Muscle of leg (tissue), 11 donors: ENCODE measurements around the gene FIZ1. TPM values are rescaled to one million over a fixed set of nuclear protein-coding genes. Genes with fewer than 3 reads are reported as not detected.
A peak's percentile ranks its signal among the peaks of the same experiment; 100 is the strongest.

Experiments used
- DNase-seq: peaks from one replicate; pipeline ENCODE4 v3.0.0; 2013
- H3K27ac ChIP-seq: one replicate; pipeline ENCODE4 v1.5.1; 2013; ENCODE audit warnings: mild to moderate bottlenecking, low read length, control low read depth
- H3K27me3 ChIP-seq: one replicate; pipeline ENCODE4 v1.6.1; 2013; ENCODE audit warnings: low read length; ENCODE audit not compliant: control insufficient read depth, insufficient read depth
- H3K36me3 ChIP-seq: one replicate; pipeline ENCODE4 v1.6.1; 2013; ENCODE audit warnings: low read length; ENCODE audit not compliant: control insufficient read depth, insufficient read depth
- H3K4me1 ChIP-seq: one replicate; pipeline ENCODE4 v1.6.1; 2013; ENCODE audit warnings: low read length; ENCODE audit not compliant: control insufficient read depth, insufficient read depth
- H3K4me3 ChIP-seq: one replicate; pipeline ENCODE4 v1.5.1; 2013; ENCODE audit warnings: low read length, control low read depth
- H3K9me3 ChIP-seq: replicated peaks from 2 replicates; pipeline ENCODE4 v1.6.1; 2013; ENCODE audit warnings: low read depth, low read length; ENCODE audit not compliant: control insufficient read depth
- WGBS: methylation state at CpG from one replicate; pipeline ENCODE4 v1.1.5; 2013; ENCODE audit warnings: missing lambda C conversion rate; ENCODE audit not compliant: insufficient coverage; 5-methylcytosine and 5-hydroxymethylcytosine counted together
- polyA plus RNA-seq, 8 donors: library from polyadenylated mRNA; unstranded; fragments of 120-200 nt; gene quantifications; one replicate each; pipeline versions ENCODE4 v1.2.1 to v1.2.3, GENCODE V29; 2013; ENCODE audit warnings: inconsistent platforms in 1 of 8, low replicate concordance in 1 of 8; ENCODE audit not compliant: insufficient read length in 8 of 8, insufficient read depth in 1 of 8
- total RNA-seq: library from RNA; stranded (reverse); fragments of 120-200 nt; gene quantifications from one replicate; pipeline ENCODE4 v1.2.4, GENCODE V29; 2013

The FIZ1 gene
- total and polyA plus RNA-seq, 9 donors, result 3.7 to 15.1 (median 12.1) TPM

DNA sequence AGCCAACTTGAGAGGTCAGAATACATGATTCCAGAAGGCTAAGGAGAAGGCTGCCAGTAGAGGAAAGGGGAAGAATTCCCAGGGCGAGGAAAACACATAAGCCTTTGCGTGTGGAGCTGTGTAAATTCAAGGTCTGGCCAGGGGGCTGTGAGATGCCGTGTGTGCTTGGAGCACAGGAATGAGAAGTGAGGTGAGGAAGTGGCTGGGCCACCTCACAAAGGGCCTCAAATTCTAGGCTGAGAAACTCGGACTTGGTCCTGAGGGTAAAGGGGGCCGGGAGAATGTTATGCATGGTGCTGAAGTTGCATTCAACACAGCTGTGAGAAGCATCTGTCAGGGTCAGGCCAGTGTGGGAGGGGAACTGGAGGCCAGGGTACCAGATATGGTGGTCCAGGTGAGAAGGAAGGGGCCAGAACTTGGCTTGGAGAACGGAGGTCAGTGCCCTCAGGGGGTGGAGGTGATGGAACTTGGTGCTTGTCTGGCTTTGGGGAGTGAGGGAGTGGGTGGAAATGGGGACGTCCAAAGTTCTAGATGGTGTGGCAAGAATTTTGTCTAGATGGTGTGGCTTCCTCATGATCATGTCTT lies 36.6 kb upstream of the FIZ1 start:
- H3K36me3 ChIP-seq, result peaks cover 3% of the 10 kb centered on the region
- WGBS, result 64% methylated on average over 7 of the region's 7 CpGs
- no peaks in the 10 kb centered on the region for H3K9me3 ChIP-seq
- H3K4me1 ChIP-seq, result peaks cover 40% of the 10 kb centered on the region
- H3K4me3 ChIP-seq, result peak overlapping the region; percentile 92
- DNase-seq, result no peak
- H3K27ac ChIP-seq, result peak overlapping the region; percentile 94
- H3K27me3 ChIP-seq, result no peaks in the 10 kb centered on the region

DNA sequence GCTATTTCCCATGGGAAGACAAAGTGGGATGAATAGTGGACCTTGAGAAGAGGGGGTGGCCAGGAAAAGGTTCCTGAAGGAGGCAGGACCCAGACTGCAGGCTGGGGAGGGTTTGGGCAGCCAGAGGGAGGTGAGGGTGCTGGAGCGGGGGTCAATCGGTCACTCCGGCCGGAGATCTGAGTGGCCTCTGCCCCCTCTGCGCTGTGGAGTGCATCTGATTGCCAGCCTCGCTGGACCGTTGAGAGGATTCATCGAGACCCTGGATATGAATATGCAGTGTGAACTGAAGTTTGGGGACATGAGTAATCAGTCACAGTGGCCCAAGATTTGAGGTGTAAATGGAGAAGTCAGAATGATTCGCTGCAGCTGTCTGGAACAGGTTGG lies 36.0 kb upstream of the FIZ1 start:
- H3K36me3 ChIP-seq, result peaks cover 3% of the 10 kb centered on the region
- peak overlapping the region; percentile 92 for H3K4me3 ChIP-seq
- no peaks in the 10 kb centered on the region for H3K27me3 ChIP-seq
- WGBS, result 13% methylated on average over 9 of the region's 9 CpGs
- peaks cover 38% of the 10 kb centered on the region for H3K4me1 ChIP-seq
- DNase-seq, result no peak
- no peaks in the 10 kb centered on the region for H3K9me3 ChIP-seq
- H3K27ac ChIP-seq, result peak overlapping the region; percentile 94

DNA sequence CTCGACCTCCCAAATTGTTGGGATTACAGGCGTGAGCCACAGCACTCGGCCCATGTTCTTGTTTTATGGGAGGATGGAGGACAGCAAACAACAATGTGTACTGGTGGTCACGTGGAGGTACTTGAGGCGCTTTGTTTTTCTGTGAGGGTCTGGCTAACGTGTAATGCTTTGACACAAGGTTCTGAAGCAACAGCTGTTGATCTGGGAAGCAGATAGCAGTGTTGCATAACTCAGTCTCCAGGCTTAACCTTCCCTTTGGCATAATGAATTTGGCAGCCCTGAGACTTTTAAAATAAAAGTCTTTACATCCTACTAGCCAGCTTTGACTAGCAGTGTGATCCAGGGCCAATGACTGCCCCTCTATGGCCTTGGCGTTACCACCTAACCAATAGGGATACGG lies 34.5 kb upstream of the FIZ1 start:
- Histone ChIP-seq H3K36me3 (peaks cover 3% of the 10 kb centered on the region), H3K27ac (no peak overlapping the region), H3K4me3 (no peak overlapping the region), H3K4me1 (peaks cover 26% of the 10 kb centered on the region), H3K27me3 (no peaks in the 10 kb centered on the region), H3K9me3 (no peaks in the 10 kb centered on the region)
- DNase-seq, result no peak
- WGBS, result 90% methylated on average over 6 of the region's 8 CpGs

DNA sequence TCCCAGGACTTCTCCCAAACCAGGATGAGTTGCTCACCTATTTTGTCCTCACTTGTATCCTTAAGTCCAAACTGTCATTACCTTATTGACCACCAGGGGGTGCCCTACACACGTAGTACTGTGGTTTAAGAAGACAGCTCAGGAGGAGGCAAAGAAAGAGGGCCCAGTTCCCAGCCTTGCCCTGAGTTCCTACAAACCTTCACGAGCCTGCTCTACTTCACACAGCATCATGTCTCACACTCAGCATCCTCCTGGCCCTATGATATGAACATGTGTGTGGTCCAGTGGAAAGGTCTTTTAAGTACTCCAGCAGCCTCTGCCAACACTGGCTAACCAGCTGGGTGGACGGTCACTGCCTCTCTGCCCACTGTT lies 33.1 kb upstream of the FIZ1 start:
- DNase-seq, result peak; percentile 95
- no peak overlapping the region for H3K4me3 ChIP-seq
- no peak overlapping the region for H3K27ac ChIP-seq
- H3K4me1 ChIP-seq, result peaks cover 26% of the 10 kb centered on the region
- no peaks in the 10 kb centered on the region for H3K9me3 ChIP-seq
- H3K27me3 ChIP-seq, result no peaks in the 10 kb centered on the region
- peaks cover under 1% of the 10 kb centered on the region for H3K36me3 ChIP-seq
- WGBS, result 0% methylated on average over 1 of the region's 3 CpGs

DNA sequence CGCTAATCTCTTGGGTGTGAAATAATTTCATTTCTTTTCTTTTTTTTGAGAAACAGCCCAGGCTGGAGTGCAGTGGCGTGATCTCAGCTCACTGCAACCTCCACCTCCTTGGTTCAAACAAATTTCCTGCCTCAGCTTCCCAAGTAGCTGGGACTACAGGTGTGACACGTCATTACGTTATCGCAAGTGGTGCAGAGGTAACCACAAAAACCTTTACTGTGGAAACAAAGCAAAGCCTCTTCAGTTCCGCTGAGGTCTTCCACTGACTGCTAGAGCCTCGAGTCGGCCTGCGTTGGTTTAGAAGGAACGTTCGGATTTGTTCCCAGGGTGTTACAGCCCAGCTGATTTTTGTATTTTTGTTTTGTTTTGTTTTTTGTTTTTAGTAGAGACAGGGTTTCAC lies 27.0 kb upstream of the FIZ1 start:
- no peaks in the 10 kb centered on the region for H3K9me3 ChIP-seq
- no peaks in the 10 kb centered on the region for H3K27me3 ChIP-seq
- 88% methylated on average over 10 of the region's 11 CpGs for WGBS
- H3K4me1 ChIP-seq, result peaks cover 15% of the 10 kb centered on the region
- peaks cover 3% of the 10 kb centered on the region for H3K36me3 ChIP-seq
- H3K4me3 ChIP-seq, result no peak overlapping the region
- no peak for DNase-seq
- no peak overlapping the region for H3K27ac ChIP-seq

DNA sequence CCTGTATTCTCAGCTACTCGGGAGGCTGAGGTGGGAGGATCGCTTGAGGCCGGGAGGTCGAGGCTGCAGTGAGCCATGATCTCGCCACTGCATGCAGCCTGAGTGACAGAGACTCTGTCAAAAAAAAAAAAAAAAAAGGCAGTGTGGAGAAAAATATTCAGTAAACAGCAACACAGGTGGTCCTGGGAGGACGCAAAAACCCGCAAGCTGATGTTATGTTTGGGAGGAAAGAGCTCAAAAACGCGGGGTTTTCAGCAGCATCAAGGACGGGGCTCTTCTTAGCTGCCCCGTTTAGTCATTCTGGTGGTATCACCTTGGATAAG lies 25.6 kb upstream of the FIZ1 start:
- H3K36me3 ChIP-seq, result peaks cover 10% of the 10 kb centered on the region
- peaks cover 15% of the 10 kb centered on the region for H3K4me1 ChIP-seq
- no peak for DNase-seq
- WGBS, result 19% methylated on average over 5 of the region's 11 CpGs
- peak overlapping the region; percentile 71 for H3K4me3 ChIP-seq
- H3K27ac ChIP-seq, result peak overlapping the region; percentile 98
- no peaks in the 10 kb centered on the region for H3K9me3 ChIP-seq
- no peaks in the 10 kb centered on the region for H3K27me3 ChIP-seq

DNA sequence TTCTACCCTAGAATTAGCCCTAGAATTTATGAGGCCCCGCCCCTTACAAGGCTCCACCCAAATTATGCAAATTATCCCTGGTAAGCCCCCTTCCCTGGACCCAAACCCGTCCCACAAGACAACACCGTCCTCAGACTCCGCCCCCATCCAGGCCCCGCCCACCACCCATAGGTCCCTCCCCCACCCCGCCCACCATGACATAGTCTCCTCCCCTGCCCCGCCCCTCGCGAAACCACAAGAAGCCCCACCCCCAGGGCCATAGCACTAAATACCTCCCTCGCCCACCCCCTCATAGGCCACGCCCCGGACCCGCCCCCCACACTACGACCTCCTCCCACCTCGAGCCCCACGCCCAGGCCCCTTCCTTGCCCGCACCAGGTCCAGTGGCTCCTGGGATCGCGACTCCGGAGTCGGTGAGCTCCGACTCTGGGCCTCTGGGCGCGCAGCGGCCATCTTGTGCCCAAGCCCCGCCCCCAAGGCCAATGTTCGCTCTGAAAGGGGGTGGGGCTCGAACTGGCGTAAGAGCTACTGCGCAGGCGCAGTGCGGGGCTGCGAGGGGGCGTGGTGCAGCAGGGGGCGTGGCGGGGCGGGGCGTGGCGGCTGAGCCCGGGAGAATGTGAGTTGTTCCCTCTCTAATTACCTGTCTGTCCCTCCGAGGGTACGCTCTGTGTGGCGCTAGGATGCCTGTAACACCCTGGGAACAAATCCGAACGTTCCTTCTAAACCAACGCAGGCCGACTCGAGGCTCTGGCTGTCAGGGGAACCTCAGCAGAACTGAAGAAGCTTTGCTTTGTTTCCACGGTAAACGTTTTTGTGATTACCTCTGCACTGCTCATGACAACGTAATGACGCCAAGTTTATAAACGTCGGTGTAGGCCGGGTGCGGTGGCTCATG lies 25.0 kb upstream of the FIZ1 start, which contains the start of gene ZNF784:
ZNF784 (minus strand) TSS at position 458 of the 895 bp plus-strand sequence; CDS start at position 453, 5 bp downstream.
- Histone ChIP-seq H3K27ac (peak within 1 kb of the TSS; percentile 98), H3K4me1 (peaks cover 15% of the 10 kb centered on the region), H3K4me3 (peak within 1 kb of the TSS; percentile 71), H3K9me3 (no peaks in the 10 kb centered on the region), H3K27me3 (no peaks in the 10 kb centered on the region), H3K36me3 (peaks cover 10% of the 10 kb centered on the region)
- WGBS, result under 1% methylated on average over 46 of the region's 56 CpGs
- DNase-seq, result peak; percentile 96

DNA sequence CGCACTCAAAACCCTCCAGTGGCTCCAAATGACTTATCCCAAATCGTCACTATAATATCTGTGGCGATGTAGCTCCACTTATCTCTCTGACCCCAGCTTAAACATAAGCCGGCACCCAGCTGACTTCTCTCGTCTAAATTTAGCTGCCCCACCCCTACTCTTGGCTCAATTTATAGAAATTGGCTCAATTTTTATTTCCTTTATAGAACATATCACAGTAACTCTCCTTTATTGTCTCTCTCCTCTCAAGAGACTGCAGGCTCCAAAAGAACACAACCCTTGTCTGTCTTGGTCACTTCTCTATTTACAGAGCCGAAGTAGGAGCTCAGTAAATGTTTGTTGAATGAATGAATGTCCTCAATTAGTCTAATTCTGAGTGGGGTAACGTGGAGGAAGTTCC lies 24.2 kb upstream of the FIZ1 start:
- peaks cover 15% of the 10 kb centered on the region for H3K4me1 ChIP-seq
- no peaks in the 10 kb centered on the region for H3K9me3 ChIP-seq
- H3K27ac ChIP-seq, result peak overlapping the region; percentile 87
- H3K27me3 ChIP-seq, result no peaks in the 10 kb centered on the region
- peak overlapping the region; percentile 26 for H3K4me3 ChIP-seq
- peaks cover 10% of the 10 kb centered on the region for H3K36me3 ChIP-seq
- peak; percentile 64 for DNase-seq
- whole genome bisulfite sequencing, result 50% methylated on average over 4 of the region's 7 CpGs

DNA sequence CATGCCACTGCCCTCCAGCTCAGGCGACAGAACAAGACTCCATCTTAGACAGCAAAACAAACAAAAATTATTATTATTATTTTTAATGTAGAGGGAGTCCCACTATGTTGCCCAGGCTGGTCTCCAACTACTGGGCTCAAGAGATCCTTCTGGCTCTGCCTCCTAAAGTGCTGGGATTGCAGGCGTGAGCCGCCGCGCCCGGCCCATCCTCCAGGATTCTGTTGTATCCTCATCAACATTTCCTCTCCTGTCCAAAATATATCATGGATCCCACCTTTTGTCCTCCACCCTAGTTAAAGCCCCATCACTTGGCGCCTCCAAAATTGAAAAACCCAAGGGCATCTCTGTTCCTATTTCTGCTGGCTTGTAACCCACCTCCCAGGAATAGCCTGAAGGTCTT lies 23.8 kb upstream of the FIZ1 start:
- 97% methylated on average over 6 of the region's 7 CpGs for WGBS
- no peak for DNase-seq
- Histone ChIP-seq H3K27me3 (no peaks in the 10 kb centered on the region), H3K36me3 (peaks cover 10% of the 10 kb centered on the region), H3K4me1 (peaks cover 15% of the 10 kb centered on the region), H3K9me3 (no peaks in the 10 kb centered on the region), H3K4me3 (no peak overlapping the region), H3K27ac (no peak overlapping the region)

DNA sequence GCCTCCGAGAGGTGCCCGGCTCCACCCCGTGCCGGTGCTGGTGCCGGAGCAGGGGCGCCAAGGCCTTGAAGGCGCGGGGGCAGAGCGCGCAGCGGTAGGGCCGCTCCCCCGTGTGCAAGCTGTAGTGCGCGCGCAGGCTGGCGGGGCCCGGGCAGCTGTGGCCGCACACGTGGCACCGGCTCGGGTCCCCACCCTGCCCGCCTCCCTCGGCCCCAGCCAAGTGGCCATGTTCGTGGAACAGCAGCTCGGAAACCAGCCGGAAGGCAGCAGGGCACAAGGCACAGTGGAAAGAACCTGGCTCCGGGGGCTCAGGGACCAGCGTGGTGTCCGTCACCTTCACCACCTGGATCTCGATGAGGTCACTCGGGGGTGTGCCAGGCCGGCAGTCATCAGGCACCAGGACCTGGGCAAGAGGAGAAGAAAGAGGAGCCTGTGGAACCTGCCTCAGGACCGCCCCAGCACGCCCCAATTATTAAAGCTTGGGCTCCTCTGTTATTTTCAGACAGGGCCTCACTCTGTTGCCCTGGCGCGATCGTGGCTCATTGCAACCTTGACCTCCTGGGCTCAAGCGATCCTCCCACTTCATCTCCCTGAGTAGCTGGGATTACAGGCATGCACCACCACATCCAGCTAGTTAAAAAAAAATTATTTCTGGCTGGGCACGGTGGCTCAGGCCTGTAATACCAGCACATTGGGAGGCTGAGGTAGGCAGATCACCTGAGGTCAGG lies 23.1 kb upstream of the FIZ1 start:
- Histone ChIP-seq H3K4me1 (peaks cover 15% of the 10 kb centered on the region), H3K27me3 (no peaks in the 10 kb centered on the region), H3K27ac (no peak overlapping the region), H3K9me3 (no peaks in the 10 kb centered on the region), H3K4me3 (no peak overlapping the region), H3K36me3 (peaks cover 13% of the 10 kb centered on the region)
- no peak for DNase-seq
- 93% methylated on average over 40 of the region's 40 CpGs for WGBS
